Activated gamma-delta T cell (primary cell): ENCODE results near the gene HIRIP3.

ENCODE experiments used
- DNase-seq: peaks from one replicate; lab custom pipeline; 2025; lab: John Stamatoyannopoulos, UW

The HIRIP3 gene

GRCh38 chr16:29983420-29984136, 11.8 kb downstream of the HIRIP3 start:
- no peak for DNase-seq

GRCh38 chr16:29982560-29983419, 12.6 kb downstream of the HIRIP3 start:
- DNase-seq = no peak

GRCh38 chr16:29978564-29979270, 16.7 kb downstream of the HIRIP3 start:
- DNase-seq = no peak

- no peak for DNase-seq
Measured at GRCh38 chr16:29978081-29978480, 17.3 kb downstream of the HIRIP3 start.

GRCh38 chr16:29977063-29977825, 18.2 kb downstream of the HIRIP3 start:
- no peak for DNase-seq

GRCh38 chr16:29975811-29976511, 19.5 kb downstream of the HIRIP3 start:
- DNase-seq = no peak

- no peak for DNase-seq
Measured at GRCh38 chr16:29975134-29975538, 20.3 kb downstream of the HIRIP3 start.

GRCh38 chr16:29974291-29975133, 20.9 kb downstream of the HIRIP3 start:
- no peak for DNase-seq

GRCh38 chr16:29973384-29974246, 21.8 kb downstream of the HIRIP3 start, which contains the start of gene TAOK2:
TSS of gene TAOK2 (plus strand) at chr16:29973868. CDS start at chr16:29977773, 3,905 bp downstream.
- DNase-seq = peak; percentile 96

- no peak for DNase-seq
Measured at GRCh38 chr16:29972992-29973383, 22.4 kb downstream of the HIRIP3 start.

- DNase-seq = no peak
Measured at GRCh38 chr16:29972500-29972899, 22.9 kb downstream of the HIRIP3 start.

GRCh38 chr16:29971304-29971703, 24.1 kb downstream of the HIRIP3 start:
- DNase-seq = no peak

GRCh38 chr16:29968205-29968604, 27.2 kb downstream of the HIRIP3 start:
- no peak for DNase-seq

- no peak for DNase-seq
Measured at GRCh38 chr16:29963021-29963743, 32.2 kb downstream of the HIRIP3 start.

GRCh38 chr16:29962344-29962994, 32.9 kb downstream of the HIRIP3 start:
- DNase-seq = no peak

GRCh38 chr16:29961479-29962343, 33.7 kb downstream of the HIRIP3 start, which contains the start of gene TMEM219:
TSS of gene TMEM219 (plus strand) at chr16:29962079. CDS start at chr16:29963144, 1,065 bp downstream.
- DNase-seq = peak; percentile 93

GRCh38 chr16:29961127-29961478, 34.3 kb downstream of the HIRIP3 start:
- no peak for DNase-seq
